Gastroesophageal sphincter (tissue), 3 donors: ENCODE results near the gene TADA1.

Experiments used
- CTCF ChIP-seq, 4 experiments: fragments of 200-600 bp in 2 of 4; fragments of 450-650 bp in 2 of 4; sonication (generic) in 1 of 4; IDR thresholded peaks; one replicate each; pipeline ENCODE4 v1.5.1; 2017 to 2019; ENCODE audit warnings: antibody characterized with exemption in 4 of 4, mild to moderate bottlenecking in 2 of 4, moderate library complexity in 2 of 4
- POLR2A ChIP-seq, 2 donors: fragments of 450-650 bp; IDR thresholded peaks; one replicate each; pipeline ENCODE4 v1.6.1; 2017; ENCODE audit warnings: antibody characterized with exemption in 2 of 2, mild to moderate bottlenecking in 2 of 2, moderate library complexity in 1 of 2

DNA sequence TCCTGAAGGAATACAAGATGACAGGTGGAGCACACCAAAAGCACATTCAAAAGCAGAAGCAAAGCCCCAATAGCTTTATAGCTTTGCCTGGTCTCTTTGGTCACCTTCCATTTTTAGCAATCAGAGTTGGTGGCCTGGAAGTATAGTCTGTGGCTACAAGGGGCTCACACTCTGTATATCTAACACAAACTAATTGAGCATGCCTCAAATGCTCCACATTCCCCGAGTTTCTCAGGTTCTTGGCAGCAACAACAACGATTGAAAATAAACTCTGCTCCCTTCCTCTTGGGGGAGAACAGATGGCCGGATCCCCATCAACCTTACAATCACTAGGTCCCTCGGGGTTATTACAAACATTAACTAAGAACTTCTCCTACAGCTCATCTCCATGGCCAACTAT, 24.9 kb upstream of the TADA1 start:
- TF ChIP-seq CTCF (IDR thresholded peaks at IDR 0.05) (no peak), POLR2A (IDR thresholded peaks at IDR 0.05) (no peak)
